DOHH2 (cell line): Measurements from ENCODE around the gene PLXNA1.

Experiments used
- H3F3A ChIP-seq: fragments of 200-600 bp; sonication (generic), shearing (Covaris generic); 2 replicates; pipeline ENCODE4 v1.6.0; 2016; ENCODE audit warnings: antibody characterized with exemption, mild to moderate bottlenecking; ENCODE audit not compliant: control insufficient read depth, insufficient read depth
- H3K27ac ChIP-seq: fragments of 200-600 bp; sonication (generic); 2 replicates; pipeline ENCODE4 v1.5.1; 2014; ENCODE audit warnings: low read depth, mild to moderate bottlenecking, low read length, moderate library complexity
- H3K27me3 ChIP-seq: fragments of 200-600 bp; sonication (generic); 2 replicates; pipeline ENCODE4 v1.6.1; 2014; ENCODE audit warnings: mild to moderate bottlenecking, low read length, mixed read lengths; ENCODE audit not compliant: control insufficient read depth
- H3K36me3 ChIP-seq: fragments of 200-600 bp; sonication (generic); 2 replicates; pipeline ENCODE4 v1.6.1; 2014; ENCODE audit warnings: mild to moderate bottlenecking, low read length, moderate library complexity, mixed read lengths; ENCODE audit not compliant: control insufficient read depth
- H3K4me1 ChIP-seq: fragments of 200-600 bp; sonication (generic); 2 replicates; pipeline ENCODE4 v1.6.1; 2014; ENCODE audit warnings: mild to moderate bottlenecking, low read length, mixed read lengths; ENCODE audit not compliant: control insufficient read depth
- H3K4me2 ChIP-seq: fragments of 200-600 bp; sonication (generic); 2 replicates; pipeline ENCODE4 v1.6.0; 2014; ENCODE audit warnings: mild to moderate bottlenecking, low read length, moderate library complexity
- H3K4me3 ChIP-seq: fragments of 200-600 bp; sonication (generic); 2 replicates; pipeline ENCODE4 v1.5.1; 2014; ENCODE audit warnings: mild to moderate bottlenecking, low read length, mixed read lengths
- H3K79me2 ChIP-seq: fragments of 200-600 bp; sonication (generic); 2 replicates; pipeline ENCODE4 v1.6.1; 2014; ENCODE audit warnings: mild to moderate bottlenecking, low read length, mixed read lengths; ENCODE audit not compliant: control insufficient read depth
- H3K9me2 ChIP-seq: fragments of 200-600 bp; sonication (generic); replicated peaks from 2 replicates; pipeline ENCODE4 v1.6.1; 2014; ENCODE audit warnings: mild to moderate bottlenecking, low read length, mixed read lengths; ENCODE audit not compliant: control insufficient read depth
- H3K9me3 ChIP-seq: fragments of 200-600 bp; sonication (generic); 2 replicates; pipeline ENCODE4 v1.6.1; 2014; ENCODE audit warnings: antibody characterized with exemption, low read length, mixed read lengths; ENCODE audit not compliant: control insufficient read depth, insufficient read depth
- H4K20me1 ChIP-seq: fragments of 200-600 bp; sonication (generic); 2 replicates; pipeline ENCODE4 v1.6.0; 2014; ENCODE audit warnings: low read depth, mild to moderate bottlenecking, antibody characterized with exemption, low read length, moderate library complexity; ENCODE audit not compliant: control insufficient read depth, insufficient read depth
- EZH2phosphoT487 ChIP-seq: fragments of 200-600 bp; sonication (generic); IDR thresholded peaks from 2 replicates; pipeline ENCODE4 v1.6.1; 2017; ENCODE audit warnings: borderline replicate concordance, mild to moderate bottlenecking, antibody characterized with exemption, low read length, moderate library complexity, mixed read lengths
- TF ChIP-seq, protein P1 (sequence below): fragments of 200-600 bp; sonication (generic); IDR thresholded peaks from one replicate; pipeline ENCODE4 v1.5.1; 2014; ENCODE audit warnings: antibody characterized with exemption, mild to moderate bottlenecking, low read depth, low read length; ENCODE audit not compliant: poor library complexity, severe bottlenecking

Gene PLXNA1

DNA sequence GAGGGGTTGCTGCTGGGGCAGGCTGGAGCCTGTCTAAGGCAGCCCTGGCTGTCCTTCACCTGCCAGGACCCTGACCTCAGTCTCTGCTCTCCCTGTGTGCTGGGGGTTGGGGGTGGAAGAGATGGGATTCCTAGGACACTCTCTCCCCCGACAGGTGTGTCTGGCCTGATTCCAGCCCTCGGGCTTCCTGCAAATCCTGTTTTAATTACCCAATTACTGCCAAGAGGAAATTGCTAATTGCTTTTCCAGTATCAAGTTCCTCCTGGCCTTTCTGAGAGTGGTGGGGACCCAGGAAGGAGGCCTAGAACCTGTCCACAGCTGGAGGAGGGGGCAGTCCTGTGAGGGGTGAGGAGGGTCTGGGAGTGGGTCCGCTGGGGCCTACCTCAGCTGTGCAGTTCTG is 15.8 kb downstream of the PLXNA1 start:
- H3K27me3 ChIP-seq: no peaks in the 10 kb centered on the region
- H3K4me1 ChIP-seq: peaks cover 13% of the 10 kb centered on the region
- no peaks in the 10 kb centered on the region for H3K9me3 ChIP-seq
- H3F3A ChIP-seq: no peaks in the 10 kb centered on the region
- H3K79me2 ChIP-seq: no peaks in the 10 kb centered on the region
- no peak overlapping the region for H3K27ac ChIP-seq
- no peak overlapping the region for H3K4me2 ChIP-seq
- no peaks in the 10 kb centered on the region for H3K9me2 ChIP-seq
- H3K36me3 ChIP-seq: no peaks in the 10 kb centered on the region
- TF ChIP-seq, protein P1, sequence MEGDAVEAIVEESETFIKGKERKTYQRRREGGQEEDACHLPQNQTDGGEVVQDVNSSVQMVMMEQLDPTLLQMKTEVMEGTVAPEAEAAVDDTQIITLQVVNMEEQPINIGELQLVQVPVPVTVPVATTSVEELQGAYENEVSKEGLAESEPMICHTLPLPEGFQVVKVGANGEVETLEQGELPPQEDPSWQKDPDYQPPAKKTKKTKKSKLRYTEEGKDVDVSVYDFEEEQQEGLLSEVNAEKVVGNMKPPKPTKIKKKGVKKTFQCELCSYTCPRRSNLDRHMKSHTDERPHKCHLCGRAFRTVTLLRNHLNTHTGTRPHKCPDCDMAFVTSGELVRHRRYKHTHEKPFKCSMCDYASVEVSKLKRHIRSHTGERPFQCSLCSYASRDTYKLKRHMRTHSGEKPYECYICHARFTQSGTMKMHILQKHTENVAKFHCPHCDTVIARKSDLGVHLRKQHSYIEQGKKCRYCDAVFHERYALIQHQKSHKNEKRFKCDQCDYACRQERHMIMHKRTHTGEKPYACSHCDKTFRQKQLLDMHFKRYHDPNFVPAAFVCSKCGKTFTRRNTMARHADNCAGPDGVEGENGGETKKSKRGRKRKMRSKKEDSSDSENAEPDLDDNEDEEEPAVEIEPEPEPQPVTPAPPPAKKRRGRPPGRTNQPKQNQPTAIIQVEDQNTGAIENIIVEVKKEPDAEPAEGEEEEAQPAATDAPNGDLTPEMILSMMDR: no peak
- no peak for TF ChIP-seq EZH2phosphoT487
- no peaks in the 10 kb centered on the region for H4K20me1 ChIP-seq
- no peak overlapping the region for H3K4me3 ChIP-seq

DNA sequence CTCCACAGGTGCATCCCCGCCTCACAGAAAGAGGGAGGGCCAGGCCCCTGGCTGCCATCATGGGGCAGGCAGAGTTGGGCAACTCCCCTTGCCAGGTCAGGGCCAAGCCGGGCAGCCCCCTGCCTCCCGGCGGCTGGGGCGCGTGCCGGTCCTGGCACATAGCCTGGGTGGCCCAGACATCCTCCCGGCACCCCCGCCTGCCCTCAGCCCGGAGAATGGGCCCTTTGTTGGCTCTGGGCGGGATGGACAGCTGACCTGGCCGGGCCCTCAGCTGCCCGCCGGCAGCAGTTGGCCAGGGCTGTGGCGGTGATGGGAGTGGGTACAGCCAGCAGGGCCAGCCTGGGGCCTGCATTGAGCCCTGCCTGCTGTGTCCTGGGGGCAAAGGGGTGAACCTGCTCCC is 16.5 kb downstream of the PLXNA1 start:
- Histone ChIP-seq H3K27ac (no peak overlapping the region), H3K9me3 (no peaks in the 10 kb centered on the region), H3K79me2 (no peaks in the 10 kb centered on the region), H3K9me2 (no peaks in the 10 kb centered on the region), H3F3A (no peaks in the 10 kb centered on the region), H4K20me1 (no peaks in the 10 kb centered on the region), H3K4me1 (peaks cover 13% of the 10 kb centered on the region), H3K27me3 (no peaks in the 10 kb centered on the region), H3K4me3 (no peak overlapping the region), H3K36me3 (no peaks in the 10 kb centered on the region), H3K4me2 (no peak overlapping the region)
- no peak for TF ChIP-seq EZH2phosphoT487
- TF ChIP-seq, protein P1: no peak

DNA sequence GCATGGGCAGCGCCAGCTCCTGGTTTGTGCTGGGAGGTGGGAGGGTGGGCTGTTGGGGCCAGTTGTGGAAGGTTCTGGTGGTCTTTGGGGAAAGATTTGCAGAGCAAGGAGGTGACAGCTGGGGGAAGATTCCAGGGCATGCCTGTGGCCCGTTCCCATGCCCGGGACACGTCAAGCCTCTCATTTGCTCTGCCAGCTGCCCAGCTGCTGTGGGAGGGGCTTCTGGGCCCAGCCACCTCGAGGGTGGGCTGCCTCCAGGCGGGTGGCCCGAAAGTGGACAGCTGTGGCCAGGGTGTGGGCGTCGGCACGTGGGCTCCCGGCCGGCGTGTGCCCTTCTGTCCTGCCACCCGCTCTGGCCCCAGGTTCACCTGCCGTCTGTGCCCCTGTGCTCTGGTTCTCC is 17.2 kb downstream of the PLXNA1 start:
- no peak overlapping the region for H3K4me2 ChIP-seq
- no peak for TF ChIP-seq EZH2phosphoT487
- TF ChIP-seq, protein P1: no peak
- no peaks in the 10 kb centered on the region for H3K79me2 ChIP-seq
- H3K9me2 ChIP-seq: no peaks in the 10 kb centered on the region
- no peak overlapping the region for H3K27ac ChIP-seq
- H3K4me1 ChIP-seq: peaks cover 5% of the 10 kb centered on the region
- no peak overlapping the region for H3K4me3 ChIP-seq
- H3F3A ChIP-seq: no peaks in the 10 kb centered on the region
- no peaks in the 10 kb centered on the region for H4K20me1 ChIP-seq
- no peaks in the 10 kb centered on the region for H3K9me3 ChIP-seq
- no peaks in the 10 kb centered on the region for H3K27me3 ChIP-seq
- H3K36me3 ChIP-seq: no peaks in the 10 kb centered on the region

DNA sequence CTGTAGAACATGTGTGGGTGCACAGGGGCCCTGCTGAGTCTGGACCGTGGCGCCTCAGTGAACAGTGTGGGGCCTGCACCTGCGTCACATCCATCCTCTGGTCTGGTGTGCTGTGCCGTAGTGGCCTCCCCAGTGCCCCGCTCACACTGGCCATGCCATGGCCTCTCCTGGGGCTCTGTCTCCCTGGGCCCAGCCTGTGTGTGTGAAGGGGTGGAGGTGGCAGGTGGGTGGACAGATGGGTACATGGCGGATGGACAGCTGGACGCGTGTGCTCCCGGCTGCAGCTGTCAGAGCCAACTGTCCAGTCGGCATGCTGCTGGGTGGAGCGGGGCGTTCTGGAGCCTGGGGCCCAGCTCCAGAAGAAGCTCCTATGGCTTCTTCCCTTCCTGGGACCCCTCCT is 17.8 kb downstream of the PLXNA1 start:
- H3K27me3 ChIP-seq: no peaks in the 10 kb centered on the region
- no peaks in the 10 kb centered on the region for H3K4me1 ChIP-seq
- H3K27ac ChIP-seq: no peak overlapping the region

More for the DNA sequence above, 17.8 kb downstream of the PLXNA1 start:
- TF ChIP-seq EZH2phosphoT487: no peak
- TF ChIP-seq, protein P1: no peak
- Histone ChIP-seq H4K20me1 (no peaks in the 10 kb centered on the region), H3K36me3 (no peaks in the 10 kb centered on the region), H3F3A (no peaks in the 10 kb centered on the region), H3K79me2 (no peaks in the 10 kb centered on the region), H3K9me2 (no peaks in the 10 kb centered on the region), H3K4me3 (no peak overlapping the region), H3K9me3 (no peaks in the 10 kb centered on the region), H3K4me2 (no peak overlapping the region)
